GM13977 (cell line): ENCODE measurements around the gene SLC44A3.

ENCODE experiments used
- DNase-seq: peaks from one replicate; pipeline ENCODE4 v3.0.0; 2012; ENCODE audit warnings: low spot score
- in situ Hi-C: fragments of 300-500 bp; cut with MboI; formaldehyde crosslinking; loops from one replicate; pipeline ENCODE4 v1.12.0; 2022; ENCODE audit warnings: low sequenced_read_pairs, low pct_unique_long_range_greater_than_20kb, mixed read lengths, inconsistent platforms; ENCODE audit not compliant: unreplicated experiment
- TF ChIP-seq, protein P1 (sequence below): IDR thresholded peaks from 2 replicates; pipeline ENCODE4 v1.5.1; 2012; ENCODE audit warnings: mild to moderate bottlenecking, control low read depth; ENCODE audit not compliant: insufficient read depth; ENCODE audit errors: extremely low read depth, missing control alignments

SLC44A3 gene

DNA sequence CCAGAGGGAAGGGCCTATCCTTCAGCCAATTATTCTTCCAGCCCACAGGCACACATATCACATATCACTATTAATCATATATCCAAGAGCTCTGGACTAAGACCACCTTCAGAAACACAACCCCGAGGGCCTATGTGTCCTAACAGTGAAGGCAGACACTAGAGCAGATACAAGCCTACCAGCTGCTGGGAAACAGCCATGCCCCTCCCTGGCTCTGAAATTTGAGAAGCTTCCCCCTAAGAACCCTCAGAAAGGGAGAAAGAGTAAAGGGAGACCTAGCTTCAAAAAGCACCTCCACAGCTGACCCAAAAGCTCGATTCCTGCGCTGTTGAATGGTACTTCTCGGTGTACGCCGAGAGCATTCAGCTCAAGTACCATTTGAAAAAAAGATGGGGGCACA is 89.3 kb downstream of the SLC44A3 start:
- DNase-seq: no peak
- in situ Hi-C loops: no loop called here
- TF ChIP-seq, protein P1, sequence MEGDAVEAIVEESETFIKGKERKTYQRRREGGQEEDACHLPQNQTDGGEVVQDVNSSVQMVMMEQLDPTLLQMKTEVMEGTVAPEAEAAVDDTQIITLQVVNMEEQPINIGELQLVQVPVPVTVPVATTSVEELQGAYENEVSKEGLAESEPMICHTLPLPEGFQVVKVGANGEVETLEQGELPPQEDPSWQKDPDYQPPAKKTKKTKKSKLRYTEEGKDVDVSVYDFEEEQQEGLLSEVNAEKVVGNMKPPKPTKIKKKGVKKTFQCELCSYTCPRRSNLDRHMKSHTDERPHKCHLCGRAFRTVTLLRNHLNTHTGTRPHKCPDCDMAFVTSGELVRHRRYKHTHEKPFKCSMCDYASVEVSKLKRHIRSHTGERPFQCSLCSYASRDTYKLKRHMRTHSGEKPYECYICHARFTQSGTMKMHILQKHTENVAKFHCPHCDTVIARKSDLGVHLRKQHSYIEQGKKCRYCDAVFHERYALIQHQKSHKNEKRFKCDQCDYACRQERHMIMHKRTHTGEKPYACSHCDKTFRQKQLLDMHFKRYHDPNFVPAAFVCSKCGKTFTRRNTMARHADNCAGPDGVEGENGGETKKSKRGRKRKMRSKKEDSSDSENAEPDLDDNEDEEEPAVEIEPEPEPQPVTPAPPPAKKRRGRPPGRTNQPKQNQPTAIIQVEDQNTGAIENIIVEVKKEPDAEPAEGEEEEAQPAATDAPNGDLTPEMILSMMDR: no peak

DNA sequence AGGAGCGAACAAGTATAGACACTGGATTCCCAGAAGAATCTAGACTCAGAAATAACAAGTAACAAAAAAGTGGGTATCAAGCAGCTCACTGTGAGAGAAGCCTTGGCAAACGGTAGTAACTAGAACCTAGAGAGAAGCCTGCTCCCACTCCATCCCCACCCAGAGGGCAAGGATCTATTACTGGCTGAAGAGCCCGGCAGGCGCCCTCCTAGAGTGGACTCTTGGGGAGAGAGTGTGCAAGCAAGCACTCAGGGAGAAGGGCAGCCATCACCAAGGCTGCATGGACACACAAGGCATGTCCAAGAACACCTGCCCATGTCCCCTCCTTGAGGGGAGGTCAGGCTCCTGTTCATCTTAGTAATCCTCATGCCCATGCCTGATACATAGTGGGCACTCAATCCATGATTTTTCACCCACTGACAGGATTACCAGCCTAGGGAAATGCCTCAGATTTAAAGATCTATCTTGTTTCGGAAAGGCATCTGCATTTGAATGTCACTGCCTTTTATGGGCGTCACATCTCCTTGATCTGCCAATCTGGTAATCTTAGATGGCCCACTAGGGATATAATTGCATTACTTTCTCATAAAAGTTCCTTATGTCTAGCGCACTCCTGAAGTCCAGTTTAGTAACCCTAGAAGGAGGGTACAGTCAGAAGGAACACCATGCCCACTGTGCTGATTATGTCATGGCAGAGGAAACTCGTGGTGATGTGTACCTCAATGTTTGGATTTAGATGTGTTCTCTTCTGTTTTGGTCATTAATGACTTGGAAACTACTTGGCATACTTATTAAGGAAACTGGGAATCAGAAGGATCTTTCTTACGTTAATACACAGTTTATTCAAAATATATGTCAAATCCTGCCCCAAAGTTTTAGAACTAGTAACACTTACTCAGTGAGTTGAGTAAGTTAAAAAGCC is 92.4 kb downstream of the SLC44A3 start:
- in situ Hi-C loops: no loop called here
- no peak for DNase-seq
- TF ChIP-seq, protein P1: no peak

DNA sequence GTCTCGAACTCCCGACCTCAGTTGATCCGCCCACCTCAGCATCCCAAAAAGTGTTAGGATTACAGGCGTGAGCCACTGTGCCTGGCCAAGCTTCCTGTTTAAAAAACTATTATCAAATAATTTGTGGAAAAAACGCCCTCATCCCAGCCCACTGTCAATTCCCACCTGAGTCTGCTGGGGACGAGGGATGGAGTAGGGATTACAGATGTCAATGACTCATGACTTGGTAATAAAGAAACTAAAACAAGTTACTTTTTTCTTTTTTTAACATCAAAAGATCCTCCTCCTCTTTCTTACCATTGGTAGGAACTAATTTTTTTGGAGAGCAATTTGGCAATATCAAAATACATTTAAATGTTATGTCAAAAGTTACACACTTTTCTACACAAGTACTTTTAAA is 97.1 kb downstream of the SLC44A3 start:
- in situ Hi-C loops: no loop called here
- TF ChIP-seq, protein P1: no peak
- no peak for DNase-seq

DNA sequence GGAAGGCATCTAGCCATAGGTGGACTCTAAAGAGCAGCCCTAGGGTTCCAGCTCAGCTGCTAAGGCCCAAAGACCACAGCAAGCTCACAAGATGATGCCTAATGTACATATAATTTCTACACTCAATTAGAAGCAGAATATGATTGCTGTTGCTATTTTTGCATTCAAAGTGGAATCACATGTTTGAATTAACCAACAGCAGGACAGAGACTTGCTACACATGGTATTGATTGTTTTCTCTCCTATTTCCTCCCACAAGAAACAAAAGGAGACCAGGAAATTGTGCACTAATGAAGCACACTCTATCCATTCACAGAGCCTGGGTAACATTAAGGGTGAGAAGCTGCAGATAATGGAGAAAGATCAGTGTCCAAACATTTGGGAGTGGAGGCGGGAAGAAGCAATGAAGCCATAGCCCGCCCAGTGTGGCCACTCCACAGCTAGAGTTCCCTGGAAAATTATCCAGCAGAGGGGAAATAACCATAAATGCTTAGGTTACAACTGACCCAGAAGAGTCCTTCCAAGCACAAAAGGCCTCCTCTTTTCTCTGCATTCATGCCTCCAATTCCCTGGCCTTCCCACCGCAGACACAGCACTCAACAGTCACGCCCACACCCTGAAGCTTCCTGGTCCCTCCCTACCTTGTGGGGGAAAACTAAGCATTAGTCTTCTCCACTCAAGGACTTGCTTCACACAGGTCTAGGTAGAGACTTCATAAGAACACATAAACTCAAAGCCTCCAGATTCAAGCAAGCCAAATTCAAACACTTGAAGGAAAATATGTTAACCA is 99.3 kb downstream of the SLC44A3 start:
- TF ChIP-seq, protein P1: no peak
- in situ Hi-C loops: no loop called here
- no peak for DNase-seq

DNA sequence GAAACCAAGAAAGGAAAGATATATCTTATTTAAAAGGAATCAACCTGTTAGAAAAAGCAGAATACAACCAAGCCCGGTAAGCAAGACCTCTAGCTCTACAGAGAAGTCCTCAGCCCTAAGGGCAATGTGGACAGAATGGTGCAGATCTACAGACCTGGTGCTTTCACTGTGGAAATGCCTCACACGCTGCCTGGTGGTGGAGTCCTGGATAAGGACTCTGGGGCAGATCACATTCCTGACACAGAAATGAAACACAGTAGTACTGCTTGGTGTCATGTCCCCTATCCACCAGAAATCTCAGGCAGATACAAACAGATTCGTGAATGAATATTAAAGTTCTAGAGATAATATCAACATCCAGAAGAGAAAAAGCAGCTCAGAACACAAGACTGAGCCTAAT is 99.9 kb downstream of the SLC44A3 start:
- TF ChIP-seq, protein P1: no peak
- in situ Hi-C loops: no loop called here
- DNase-seq: no peak

DNA sequence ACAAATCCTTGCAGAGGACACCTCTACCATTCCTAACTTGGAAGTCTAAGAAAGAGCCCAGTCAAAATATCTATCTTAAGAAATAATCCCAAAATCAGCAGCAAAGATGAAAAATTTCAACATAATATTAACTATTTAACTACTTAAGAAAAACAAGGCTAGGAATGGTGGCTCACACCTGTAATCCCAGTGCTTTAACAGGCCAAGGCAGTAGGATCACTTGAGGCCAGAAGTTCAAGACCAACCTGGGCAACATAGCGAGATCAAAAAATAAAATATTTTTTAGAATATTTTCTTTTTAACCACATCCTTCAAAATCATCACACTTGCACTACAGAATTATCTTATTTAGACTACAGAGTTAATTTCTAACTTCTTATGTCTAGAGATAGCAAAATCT is 101.8 kb downstream of the SLC44A3 start:
- in situ Hi-C loops: no loop called here
- no peak for DNase-seq
- TF ChIP-seq, protein P1: no peak
